ENCODE results near the gene GJA4. TPM values are rescaled to one million over a fixed set of nuclear protein-coding genes. Genes with fewer than 3 reads are reported as not detected.

GJA4 gene
- total and polyA plus RNA-seq, 4 donors, result 6.1 to 10.6 (median 9.1) TPM

DNA sequence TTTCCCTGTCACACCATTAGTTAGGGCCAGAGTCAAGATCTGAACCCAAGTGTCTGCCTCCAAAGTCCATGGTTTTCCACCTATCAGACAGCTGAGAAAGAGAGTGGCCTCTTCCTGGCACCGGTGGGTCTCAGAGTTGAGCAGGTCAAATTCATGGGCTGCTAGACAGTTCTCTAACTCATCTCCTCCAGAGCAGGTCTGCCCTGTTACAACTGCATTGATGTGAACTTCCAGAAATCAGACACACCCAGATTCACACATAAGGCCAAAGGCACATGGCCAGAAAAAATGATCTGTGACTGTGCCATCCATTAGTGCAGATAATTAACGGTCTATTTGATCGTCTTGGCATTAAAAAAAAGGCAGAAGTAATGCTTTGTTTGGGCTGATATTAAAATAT, 49.3 kb downstream of the GJA4 start:
- Histone ChIP-seq H3K27me3 (ENCODE audit: control insufficient read depth in 4 of 4, insufficient read depth in 4 of 4, low read length in 3 of 4) (no peaks in the 10 kb centered on the region), H3K27ac (ENCODE audit: low read depth in 1 of 2, low read length in 2 of 2) (no peak overlapping the region), H3K4me1 (ENCODE audit: control insufficient read depth in 4 of 4, insufficient read depth in 4 of 4, low read length in 3 of 4) (peaks cover 0 to 7% (median 0%) of the 10 kb centered on the region in 4 donors), H3K9me3 (ENCODE audit: control insufficient read depth in 4 of 4, low read length in 3 of 4) (no peaks in the 10 kb centered on the region), H3K36me3 (ENCODE audit: control insufficient read depth in 4 of 4, insufficient read depth in 3 of 4, low read depth in 1 of 4, low read length in 3 of 4) (no peaks in the 10 kb centered on the region), H3K4me3 (ENCODE audit: low read depth in 1 of 3, low read length in 3 of 3) (no peak overlapping the region), H3K9ac (ENCODE audit: low read depth in 1 of 2, low read length in 2 of 2) (no peak overlapping the region)
- TF ChIP-seq, protein P1, sequence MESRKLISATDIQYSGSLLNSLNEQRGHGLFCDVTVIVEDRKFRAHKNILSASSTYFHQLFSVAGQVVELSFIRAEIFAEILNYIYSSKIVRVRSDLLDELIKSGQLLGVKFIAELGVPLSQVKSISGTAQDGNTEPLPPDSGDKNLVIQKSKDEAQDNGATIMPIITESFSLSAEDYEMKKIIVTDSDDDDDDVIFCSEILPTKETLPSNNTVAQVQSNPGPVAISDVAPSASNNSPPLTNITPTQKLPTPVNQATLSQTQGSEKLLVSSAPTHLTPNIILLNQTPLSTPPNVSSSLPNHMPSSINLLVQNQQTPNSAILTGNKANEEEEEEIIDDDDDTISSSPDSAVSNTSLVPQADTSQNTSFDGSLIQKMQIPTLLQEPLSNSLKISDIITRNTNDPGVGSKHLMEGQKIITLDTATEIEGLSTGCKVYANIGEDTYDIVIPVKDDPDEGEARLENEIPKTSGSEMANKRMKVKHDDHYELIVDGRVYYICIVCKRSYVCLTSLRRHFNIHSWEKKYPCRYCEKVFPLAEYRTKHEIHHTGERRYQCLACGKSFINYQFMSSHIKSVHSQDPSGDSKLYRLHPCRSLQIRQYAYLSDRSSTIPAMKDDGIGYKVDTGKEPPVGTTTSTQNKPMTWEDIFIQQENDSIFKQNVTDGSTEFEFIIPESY (IDR thresholded peaks at IDR 0.05), result no peak
- TF ChIP-seq, protein P2, sequence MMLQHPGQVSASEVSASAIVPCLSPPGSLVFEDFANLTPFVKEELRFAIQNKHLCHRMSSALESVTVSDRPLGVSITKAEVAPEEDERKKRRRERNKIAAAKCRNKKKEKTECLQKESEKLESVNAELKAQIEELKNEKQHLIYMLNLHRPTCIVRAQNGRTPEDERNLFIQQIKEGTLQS (IDR thresholded peaks at IDR 0.05), result no peak
- TF ChIP-seq YY1 (IDR thresholded peaks at IDR 0.05) (no peak), REST (IDR thresholded peaks at IDR 0.05) (no peak), SP1 (IDR thresholded peaks at IDR 0.05) (no peak), MAX (IDR thresholded peaks at IDR 0.05) (no peak), EGR1 (IDR thresholded peaks at IDR 0.05; ENCODE audit: low read depth in 2 of 2) (no peak), FOXA1 (IDR thresholded peaks at IDR 0.05) (no peak), JUND (IDR thresholded peaks at IDR 0.05) (no peak), NR2F2 (IDR thresholded peaks at IDR 0.05) (no peak), FOXA2 (IDR thresholded peaks at IDR 0.05) (no peak), GABPA (IDR thresholded peaks at IDR 0.05 in 1 of 2, conservative IDR thresholded peaks at IDR 0.05 in 1 of 2) (no peak), RXRA (IDR thresholded peaks at IDR 0.05) (no peak), HNF4A (conservative IDR thresholded peaks at IDR 0.05) (no peak), TAF1 (conservative IDR thresholded peaks at IDR 0.05) (no peak), RAD21 (IDR thresholded peaks at IDR 0.05) (no peak), HNF4G (IDR thresholded peaks at IDR 0.05) (no peak)
- TF ChIP-seq, protein P3, sequence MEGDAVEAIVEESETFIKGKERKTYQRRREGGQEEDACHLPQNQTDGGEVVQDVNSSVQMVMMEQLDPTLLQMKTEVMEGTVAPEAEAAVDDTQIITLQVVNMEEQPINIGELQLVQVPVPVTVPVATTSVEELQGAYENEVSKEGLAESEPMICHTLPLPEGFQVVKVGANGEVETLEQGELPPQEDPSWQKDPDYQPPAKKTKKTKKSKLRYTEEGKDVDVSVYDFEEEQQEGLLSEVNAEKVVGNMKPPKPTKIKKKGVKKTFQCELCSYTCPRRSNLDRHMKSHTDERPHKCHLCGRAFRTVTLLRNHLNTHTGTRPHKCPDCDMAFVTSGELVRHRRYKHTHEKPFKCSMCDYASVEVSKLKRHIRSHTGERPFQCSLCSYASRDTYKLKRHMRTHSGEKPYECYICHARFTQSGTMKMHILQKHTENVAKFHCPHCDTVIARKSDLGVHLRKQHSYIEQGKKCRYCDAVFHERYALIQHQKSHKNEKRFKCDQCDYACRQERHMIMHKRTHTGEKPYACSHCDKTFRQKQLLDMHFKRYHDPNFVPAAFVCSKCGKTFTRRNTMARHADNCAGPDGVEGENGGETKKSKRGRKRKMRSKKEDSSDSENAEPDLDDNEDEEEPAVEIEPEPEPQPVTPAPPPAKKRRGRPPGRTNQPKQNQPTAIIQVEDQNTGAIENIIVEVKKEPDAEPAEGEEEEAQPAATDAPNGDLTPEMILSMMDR (IDR thresholded peaks at IDR 0.05; ENCODE audit: low read depth, low read length, missing input control), result no peak
- 56% methylated on average over 3 of the region's 3 CpGs for WGBS
- no peak for DNase-seq (ENCODE audit: low spot score)

Measured in liver (tissue), 9 donors.